Neural progenitor cell (in vitro differentiated cells): ENCODE measurements around the gene RRBP1. TPM values are rescaled to one million over a fixed set of nuclear protein-coding genes. Genes with fewer than 3 reads are reported as not detected.

ENCODE experiments used
- DNase-seq: peaks from one replicate; pipeline ENCODE4 v3.0.0-alpha.2; 2016; ENCODE audit warnings: low spot score
- H2AFZ ChIP-seq: fragments of 200-600 bp; sonication (generic); replicated peaks from 2 replicates; pipeline ENCODE4 v1.6.1; 2016; ENCODE audit warnings: antibody characterized with exemption
- H3F3A ChIP-seq: fragments of 200-600 bp; sonication (generic); 2 replicates; pipeline ENCODE4 v1.6.1; 2016; ENCODE audit warnings: antibody characterized with exemption, low read depth
- H3K27ac ChIP-seq: fragments of 200-600 bp; sonication (generic); 2 replicates; pipeline ENCODE4 v1.5.1; 2016; ENCODE audit warnings: mild to moderate bottlenecking
- H3K27me3 ChIP-seq: fragments of 200-600 bp; sonication (generic); 2 replicates; pipeline ENCODE4 v1.6.1; 2016; ENCODE audit warnings: mild to moderate bottlenecking, moderate library complexity
- H3K36me3 ChIP-seq: fragments of 200-600 bp; sonication (generic); 2 replicates; pipeline ENCODE4 v1.5.1; 2016
- H3K4me1 ChIP-seq: fragments of 200-600 bp; sonication (generic); 2 replicates; pipeline ENCODE4 v1.6.1; 2016; ENCODE audit warnings: mixed run types
- H3K4me2 ChIP-seq: fragments of 200-600 bp; sonication (generic); 2 replicates; pipeline ENCODE4 v1.6.1; 2016
- H3K4me3 ChIP-seq: fragments of 200-600 bp; sonication (generic); 2 replicates; pipeline ENCODE4 v1.5.1; 2016
- H3K79me2 ChIP-seq: fragments of 200-600 bp; sonication (generic); 2 replicates; pipeline ENCODE4 v1.6.1; 2016; ENCODE audit warnings: low read depth
- H3K9ac ChIP-seq: fragments of 200-600 bp; sonication (generic); 2 replicates; pipeline ENCODE4 v1.6.1; 2016
- H3K9me3 ChIP-seq: fragments of 200-600 bp; sonication (generic); 2 replicates; pipeline ENCODE4 v1.5.1; 2016; ENCODE audit warnings: low read depth
- H4K20me1 ChIP-seq: fragments of 200-600 bp; sonication (generic); 2 replicates; pipeline ENCODE4 v1.6.1; 2016; ENCODE audit warnings: low read depth
- H3K27ac Mint-ChIP-seq: 3 replicates; pipeline ENCODE4 v1.8.0; 2021; ENCODE audit warnings: mixed read lengths
- H3K27me3 Mint-ChIP-seq: 2 replicates; pipeline ENCODE4 v1.8.0; 2022; ENCODE audit warnings: low read depth, mild to moderate bottlenecking, inconsistent platforms, moderate library complexity, mixed read lengths; ENCODE audit not compliant: insufficient read depth
- H3K36me3 Mint-ChIP-seq: 3 replicates; pipeline ENCODE4 v1.8.0; 2021; ENCODE audit warnings: mixed read lengths
- H3K4me1 Mint-ChIP-seq: 3 replicates; pipeline ENCODE4 v1.8.0; 2021; ENCODE audit warnings: mixed read lengths
- H3K4me3 Mint-ChIP-seq: 3 replicates; pipeline ENCODE4 v1.8.0; 2021; ENCODE audit warnings: mild to moderate bottlenecking, moderate library complexity, mixed read lengths
- H3K9me3 Mint-ChIP-seq: 3 replicates; pipeline ENCODE4 v1.8.0; 2020; ENCODE audit warnings: mixed read lengths
- EZH2 ChIP-seq: fragments of 200-600 bp; sonication (generic); IDR thresholded peaks from 2 replicates; pipeline ENCODE4 v1.6.1; 2017; ENCODE audit warnings: antibody characterized with exemption, mild to moderate bottlenecking, moderate library complexity
- EZH2phosphoT487 ChIP-seq: fragments of 200-600 bp; sonication (generic); IDR thresholded peaks from 2 replicates; pipeline ENCODE4 v1.6.1; 2017; ENCODE audit warnings: antibody characterized with exemption
- total RNA-seq: library from RNA; depleted of rRNA; stranded (reverse); fragments of >200 nt; gene quantifications from 2 replicates; pipeline ENCODE4 v1.2.3, GENCODE V29; 2015; ENCODE audit warnings: low replicate concordance
- TF ChIP-seq, protein P1 (sequence below): fragments of 200-600 bp; sonication (generic); IDR thresholded peaks from 2 replicates; pipeline ENCODE4 v1.5.1; 2017; ENCODE audit warnings: antibody characterized with exemption, mild to moderate bottlenecking

RRBP1 gene
- total RNA-seq, 1 donor from 2014 or later, result 18.2 TPM

DNA sequence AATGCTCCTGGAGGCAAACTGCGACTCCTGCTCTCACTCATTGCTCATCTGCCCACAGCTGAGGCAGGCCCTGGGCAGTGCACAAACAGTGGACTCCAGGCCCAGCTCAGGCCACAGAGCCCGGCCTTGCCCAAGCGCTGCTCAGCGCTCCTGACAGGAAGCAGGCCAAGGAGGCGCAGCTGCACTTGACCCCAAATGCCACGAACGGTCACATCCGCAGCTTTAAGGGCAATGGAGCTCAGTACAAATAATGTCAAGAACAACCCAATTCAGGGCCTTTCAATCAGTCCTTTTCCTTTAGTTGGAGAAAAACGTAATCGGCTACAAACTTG lies 33.8 kb downstream of the RRBP1 start:
- Histone ChIP-seq H3K4me1 (peaks cover 29% of the 10 kb centered on the region), H3K9ac (no peak overlapping the region), H4K20me1 (peaks cover 77% of the 10 kb centered on the region), H3K4me3 (no peak overlapping the region), H2AFZ (no peak overlapping the region), H3F3A (peaks cover 13% of the 10 kb centered on the region), H3K36me3 (no peaks in the 10 kb centered on the region), H3K27me3 (no peaks in the 10 kb centered on the region), H3K4me2 (peak overlapping the region; percentile 20), H3K9me3 (no peaks in the 10 kb centered on the region), H3K79me2 (peaks cover 30% of the 10 kb centered on the region), H3K27ac (no peak overlapping the region)
- peaks cover 2% of the 10 kb centered on the region for H3K36me3 Mint-ChIP-seq
- TF ChIP-seq EZH2phosphoT487 (no peak), EZH2 (no peak)
- no peak overlapping the region for H3K4me3 Mint-ChIP-seq
- peaks cover 61% of the 10 kb centered on the region for H3K4me1 Mint-ChIP-seq
- H3K9me3 Mint-ChIP-seq, result no peaks in the 10 kb centered on the region
- H3K27me3 Mint-ChIP-seq, result peaks cover 9% of the 10 kb centered on the region
- DNase-seq, result no peak
- no peak overlapping the region for H3K27ac Mint-ChIP-seq

GRCh38 chr20:17647391-17648314 lies 34.4 kb downstream of the RRBP1 start:
- Mint-ChIP-seq H3K9me3 (no peaks in the 10 kb centered on the region), H3K4me3 (no peak overlapping the region), H3K4me1 (peaks cover 64% of the 10 kb centered on the region), H3K36me3 (peaks cover 2% of the 10 kb centered on the region), H3K27me3 (peaks cover 9% of the 10 kb centered on the region), H3K27ac (no peak overlapping the region)
- no peaks in the 10 kb centered on the region for H3K9me3 ChIP-seq
- no peaks in the 10 kb centered on the region for H3K27me3 ChIP-seq
- TF ChIP-seq EZH2phosphoT487, result no peak
- TF ChIP-seq EZH2, result no peak
- TF ChIP-seq, protein P1, sequence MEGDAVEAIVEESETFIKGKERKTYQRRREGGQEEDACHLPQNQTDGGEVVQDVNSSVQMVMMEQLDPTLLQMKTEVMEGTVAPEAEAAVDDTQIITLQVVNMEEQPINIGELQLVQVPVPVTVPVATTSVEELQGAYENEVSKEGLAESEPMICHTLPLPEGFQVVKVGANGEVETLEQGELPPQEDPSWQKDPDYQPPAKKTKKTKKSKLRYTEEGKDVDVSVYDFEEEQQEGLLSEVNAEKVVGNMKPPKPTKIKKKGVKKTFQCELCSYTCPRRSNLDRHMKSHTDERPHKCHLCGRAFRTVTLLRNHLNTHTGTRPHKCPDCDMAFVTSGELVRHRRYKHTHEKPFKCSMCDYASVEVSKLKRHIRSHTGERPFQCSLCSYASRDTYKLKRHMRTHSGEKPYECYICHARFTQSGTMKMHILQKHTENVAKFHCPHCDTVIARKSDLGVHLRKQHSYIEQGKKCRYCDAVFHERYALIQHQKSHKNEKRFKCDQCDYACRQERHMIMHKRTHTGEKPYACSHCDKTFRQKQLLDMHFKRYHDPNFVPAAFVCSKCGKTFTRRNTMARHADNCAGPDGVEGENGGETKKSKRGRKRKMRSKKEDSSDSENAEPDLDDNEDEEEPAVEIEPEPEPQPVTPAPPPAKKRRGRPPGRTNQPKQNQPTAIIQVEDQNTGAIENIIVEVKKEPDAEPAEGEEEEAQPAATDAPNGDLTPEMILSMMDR, result no peak
- no peak for DNase-seq
- H3K4me1 ChIP-seq, result peaks cover 29% of the 10 kb centered on the region
- H2AFZ ChIP-seq, result no peak overlapping the region
- no peaks in the 10 kb centered on the region for H3K36me3 ChIP-seq
- H3K79me2 ChIP-seq, result peaks cover 30% of the 10 kb centered on the region
- H3K4me3 ChIP-seq, result no peak overlapping the region
- H3K9ac ChIP-seq, result no peak overlapping the region
- no peak overlapping the region for H3K27ac ChIP-seq
- no peak overlapping the region for H3K4me2 ChIP-seq
- peaks cover 82% of the 10 kb centered on the region for H4K20me1 ChIP-seq
- H3F3A ChIP-seq, result peaks cover 13% of the 10 kb centered on the region

- peaks cover 89% of the 10 kb centered on the region for H4K20me1 ChIP-seq
Observed at GRCh38 chr20:17646961-17647301, 35.1 kb downstream of the RRBP1 start.

More at GRCh38 chr20:17646961-17647301, 35.1 kb downstream of the RRBP1 start:
- H3F3A ChIP-seq, result peaks cover 13% of the 10 kb centered on the region
- H3K9me3 ChIP-seq, result no peaks in the 10 kb centered on the region
- peak overlapping the region; percentile 22 for H3K4me2 ChIP-seq
- no peak overlapping the region for H3K9ac ChIP-seq
- peak; percentile 33 for DNase-seq
- Mint-ChIP-seq H3K4me1 (peaks cover 61% of the 10 kb centered on the region), H3K9me3 (no peaks in the 10 kb centered on the region), H3K4me3 (no peak overlapping the region), H3K27ac (no peak overlapping the region), H3K36me3 (peaks cover 2% of the 10 kb centered on the region), H3K27me3 (peaks cover 9% of the 10 kb centered on the region)
- no peaks in the 10 kb centered on the region for H3K36me3 ChIP-seq
- H3K27me3 ChIP-seq, result no peaks in the 10 kb centered on the region
- H2AFZ ChIP-seq, result no peak overlapping the region
- no peak overlapping the region for H3K27ac ChIP-seq
- H3K79me2 ChIP-seq, result peaks cover 30% of the 10 kb centered on the region
- peaks cover 29% of the 10 kb centered on the region for H3K4me1 ChIP-seq
- TF ChIP-seq, protein P1, result no peak
- TF ChIP-seq EZH2phosphoT487 (no peak), EZH2 (no peak)
- no peak overlapping the region for H3K4me3 ChIP-seq
